Mesothelial cell of epicardium (in vitro differentiated cells): Measurements from ENCODE around the gene NUDCD3. TPM values are rescaled to one million over a fixed set of nuclear protein-coding genes. Genes with fewer than 3 reads are reported as not detected.

ENCODE experiments used
- DNase-seq, 2 experiments: peaks; one replicate each; pipeline ENCODE4 v3.0.0; 2021; ENCODE audit warnings: low spot score in 2 of 2; ENCODE audit not compliant: unreplicated experiment in 2 of 2
- H3K27ac Mint-ChIP-seq: 2 replicates; pipeline ENCODE4 v1.8.0; 2021; ENCODE audit warnings: mixed read lengths
- H3K27me3 Mint-ChIP-seq: 2 replicates; pipeline ENCODE4 v1.8.0; 2021; ENCODE audit warnings: low read depth, mixed read lengths
- H3K36me3 Mint-ChIP-seq: 2 replicates; pipeline ENCODE4 v1.8.0; 2021; ENCODE audit warnings: mixed read lengths
- H3K4me1 Mint-ChIP-seq: 2 replicates; pipeline ENCODE4 v1.8.0; 2021; ENCODE audit warnings: mixed read lengths
- H3K4me3 Mint-ChIP-seq: 2 replicates; pipeline ENCODE4 v1.8.0; 2021; ENCODE audit warnings: mild to moderate bottlenecking, moderate library complexity, mixed read lengths
- H3K9me3 Mint-ChIP-seq: 2 replicates; pipeline ENCODE4 v1.8.0; 2021; ENCODE audit warnings: mixed read lengths
- total RNA-seq: library from RNA; stranded (reverse); gene quantifications from 3 replicates; pipeline ENCODE4 v1.2.1, GENCODE V29; 2021
- TF ChIP-seq, protein P1 (sequence below): fragments of 200-600 bp; sonication (generic); IDR thresholded peaks from one replicate; pipeline ENCODE4 v1.5.0; 2021; ENCODE audit warnings: antibody characterized with exemption; ENCODE audit not compliant: unreplicated experiment

NUDCD3 gene
- total RNA-seq, 1 donor from 2014 or later = 104 TPM

DNA sequence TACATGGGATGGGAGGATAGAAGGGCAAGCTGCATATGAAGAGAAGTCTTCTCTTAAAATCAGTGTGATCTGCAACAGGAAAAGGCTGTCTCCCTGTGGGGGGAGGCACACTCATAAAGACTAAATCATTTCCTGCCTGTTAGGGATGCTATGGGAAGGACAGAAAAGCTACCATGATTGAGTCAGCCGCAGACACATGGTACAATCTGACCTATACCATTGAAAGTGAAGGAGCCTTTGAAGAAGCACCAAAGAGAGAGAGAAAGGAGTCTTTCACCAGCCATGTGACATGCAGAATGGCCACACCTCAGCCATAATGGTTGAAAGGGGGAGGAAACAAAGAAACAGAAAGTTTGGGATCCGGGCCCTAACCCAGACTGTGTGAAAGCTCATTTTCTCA is 29.1 kb downstream of the NUDCD3 start:
- Mint-ChIP-seq H3K27me3 (no peaks in the 10 kb centered on the region), H3K4me1 (no peaks in the 10 kb centered on the region), H3K36me3 (peaks cover 12% of the 10 kb centered on the region), H3K4me3 (no peak overlapping the region), H3K9me3 (no peaks in the 10 kb centered on the region), H3K27ac (no peak overlapping the region)
- no peak for DNase-seq
- TF ChIP-seq, protein P1, sequence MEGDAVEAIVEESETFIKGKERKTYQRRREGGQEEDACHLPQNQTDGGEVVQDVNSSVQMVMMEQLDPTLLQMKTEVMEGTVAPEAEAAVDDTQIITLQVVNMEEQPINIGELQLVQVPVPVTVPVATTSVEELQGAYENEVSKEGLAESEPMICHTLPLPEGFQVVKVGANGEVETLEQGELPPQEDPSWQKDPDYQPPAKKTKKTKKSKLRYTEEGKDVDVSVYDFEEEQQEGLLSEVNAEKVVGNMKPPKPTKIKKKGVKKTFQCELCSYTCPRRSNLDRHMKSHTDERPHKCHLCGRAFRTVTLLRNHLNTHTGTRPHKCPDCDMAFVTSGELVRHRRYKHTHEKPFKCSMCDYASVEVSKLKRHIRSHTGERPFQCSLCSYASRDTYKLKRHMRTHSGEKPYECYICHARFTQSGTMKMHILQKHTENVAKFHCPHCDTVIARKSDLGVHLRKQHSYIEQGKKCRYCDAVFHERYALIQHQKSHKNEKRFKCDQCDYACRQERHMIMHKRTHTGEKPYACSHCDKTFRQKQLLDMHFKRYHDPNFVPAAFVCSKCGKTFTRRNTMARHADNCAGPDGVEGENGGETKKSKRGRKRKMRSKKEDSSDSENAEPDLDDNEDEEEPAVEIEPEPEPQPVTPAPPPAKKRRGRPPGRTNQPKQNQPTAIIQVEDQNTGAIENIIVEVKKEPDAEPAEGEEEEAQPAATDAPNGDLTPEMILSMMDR = no peak

DNA sequence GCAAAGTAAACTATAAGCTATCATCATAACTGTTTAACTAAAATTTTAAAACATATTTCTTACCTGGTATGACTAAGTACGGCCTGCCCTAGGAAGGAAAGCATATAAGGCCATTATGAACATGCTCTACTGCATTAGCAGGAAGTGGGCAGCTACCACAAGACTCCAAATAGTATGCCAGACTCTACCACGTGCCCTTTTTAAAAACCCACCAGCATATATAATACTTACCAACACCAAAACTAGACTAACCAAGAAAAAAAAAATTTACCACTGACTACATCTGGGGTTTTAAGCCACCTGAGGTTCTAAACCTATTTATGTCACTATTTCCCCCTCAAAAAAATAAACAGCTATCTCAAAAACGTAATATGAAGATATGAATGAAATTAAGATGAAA is 30.1 kb downstream of the NUDCD3 start:
- Mint-ChIP-seq H3K4me1 (no peaks in the 10 kb centered on the region), H3K4me3 (no peak overlapping the region), H3K27me3 (no peaks in the 10 kb centered on the region), H3K36me3 (peaks cover 12% of the 10 kb centered on the region), H3K9me3 (no peaks in the 10 kb centered on the region), H3K27ac (no peak overlapping the region)
- TF ChIP-seq, protein P1 = no peak
- no peak for DNase-seq

DNA sequence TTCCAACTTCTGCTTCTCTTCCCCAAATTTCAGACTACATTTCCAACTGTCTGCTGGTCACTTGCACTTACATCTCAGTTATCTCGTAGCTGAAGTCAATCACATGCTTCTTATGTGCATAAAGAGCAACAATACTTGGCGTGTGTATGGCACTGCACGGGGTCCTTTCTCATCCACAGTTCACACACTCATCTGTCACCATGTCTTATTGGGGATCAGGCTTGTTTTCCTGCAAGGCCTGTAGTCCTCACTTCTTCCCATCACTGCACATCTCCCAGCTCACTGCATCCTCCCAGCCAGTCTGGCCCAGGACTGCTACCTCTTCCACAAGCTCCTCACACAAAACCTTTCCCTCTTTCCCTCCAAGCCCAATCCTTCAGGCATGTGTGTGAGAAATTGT is 35.3 kb downstream of the NUDCD3 start:
- Mint-ChIP-seq H3K4me1 (no peaks in the 10 kb centered on the region), H3K36me3 (peaks cover 18% of the 10 kb centered on the region), H3K9me3 (no peaks in the 10 kb centered on the region), H3K27ac (no peak overlapping the region), H3K27me3 (no peaks in the 10 kb centered on the region), H3K4me3 (no peak overlapping the region)
- TF ChIP-seq, protein P1 = no peak
- DNase-seq = no peak

DNA sequence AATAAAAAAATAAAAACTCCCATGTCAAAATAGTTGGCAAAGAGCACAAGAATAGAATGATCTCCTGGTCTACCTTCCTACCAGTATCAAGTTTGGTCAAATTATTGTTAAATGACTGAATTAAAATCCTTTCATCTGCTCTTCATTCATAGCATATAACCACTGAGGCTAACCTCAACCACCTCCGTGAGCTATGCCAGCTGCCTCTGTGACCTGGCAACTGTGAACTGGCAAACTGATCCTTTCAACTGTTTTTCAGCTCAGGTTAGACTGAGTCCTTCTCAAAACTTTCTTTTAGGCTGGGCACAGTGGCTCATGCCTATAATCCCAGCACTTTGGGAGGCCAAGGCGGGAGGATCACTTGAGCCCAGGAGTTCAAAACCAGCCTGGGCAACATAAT is 36.1 kb downstream of the NUDCD3 start:
- H3K9me3 Mint-ChIP-seq = no peaks in the 10 kb centered on the region
- no peaks in the 10 kb centered on the region for H3K27me3 Mint-ChIP-seq
- no peak overlapping the region for H3K4me3 Mint-ChIP-seq

DNA sequence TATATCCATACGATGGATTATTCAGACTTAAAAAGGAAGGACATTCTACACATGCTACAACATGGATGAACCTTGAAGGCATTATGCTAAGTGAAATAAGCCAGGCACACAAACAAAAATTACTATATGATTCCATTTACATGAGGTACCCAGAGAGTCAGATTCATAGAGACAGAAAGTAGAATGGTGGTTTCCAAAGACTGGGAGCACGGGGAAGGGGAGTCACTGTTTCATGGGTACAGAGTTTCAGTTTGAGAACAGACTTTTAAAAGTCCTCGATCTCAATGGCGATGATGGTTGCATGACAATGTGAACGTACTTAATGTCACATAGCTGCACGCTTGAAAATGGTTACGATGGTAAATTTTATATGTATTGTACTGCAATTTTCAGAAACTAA is 39.3 kb downstream of the NUDCD3 start:
- no peak overlapping the region for H3K27ac Mint-ChIP-seq
- TF ChIP-seq, protein P1 = no peak
- H3K4me3 Mint-ChIP-seq = no peak overlapping the region
- H3K9me3 Mint-ChIP-seq = no peaks in the 10 kb centered on the region
- no peak for DNase-seq
- H3K4me1 Mint-ChIP-seq = no peaks in the 10 kb centered on the region
- H3K36me3 Mint-ChIP-seq = peaks cover 26% of the 10 kb centered on the region
- no peaks in the 10 kb centered on the region for H3K27me3 Mint-ChIP-seq

More for the DNA sequence above, 36.1 kb downstream of the NUDCD3 start:
- Mint-ChIP-seq H3K4me1 (no peaks in the 10 kb centered on the region), H3K36me3 (peaks cover 18% of the 10 kb centered on the region), H3K27ac (no peak overlapping the region)
- DNase-seq = no peak
- TF ChIP-seq, protein P1 = no peak

DNA sequence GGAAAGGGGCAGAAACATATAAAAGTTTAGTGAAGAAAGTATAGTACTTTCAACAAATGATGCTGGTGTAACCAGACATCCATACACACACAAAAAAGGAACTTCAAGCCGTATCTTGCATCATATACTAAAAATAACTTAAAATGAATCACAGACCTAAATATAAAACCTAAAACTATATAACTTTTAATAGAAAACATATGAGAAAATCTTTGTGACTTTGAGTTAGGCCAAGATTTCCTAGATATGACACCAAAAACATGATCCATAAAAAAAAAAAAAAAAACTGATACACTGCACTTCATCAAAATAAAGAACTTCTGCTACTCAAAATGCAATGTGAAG is 40.9 kb downstream of the NUDCD3 start:
- H3K9me3 Mint-ChIP-seq = no peaks in the 10 kb centered on the region
- no peak for DNase-seq
- no peaks in the 10 kb centered on the region for H3K4me1 Mint-ChIP-seq
- no peaks in the 10 kb centered on the region for H3K27me3 Mint-ChIP-seq
- H3K4me3 Mint-ChIP-seq = no peak overlapping the region
- peaks cover 22% of the 10 kb centered on the region for H3K36me3 Mint-ChIP-seq
- H3K27ac Mint-ChIP-seq = no peak overlapping the region
- TF ChIP-seq, protein P1 = no peak
